ENCODE data around the gene PLOD1.

The PLOD1 gene

DNA sequence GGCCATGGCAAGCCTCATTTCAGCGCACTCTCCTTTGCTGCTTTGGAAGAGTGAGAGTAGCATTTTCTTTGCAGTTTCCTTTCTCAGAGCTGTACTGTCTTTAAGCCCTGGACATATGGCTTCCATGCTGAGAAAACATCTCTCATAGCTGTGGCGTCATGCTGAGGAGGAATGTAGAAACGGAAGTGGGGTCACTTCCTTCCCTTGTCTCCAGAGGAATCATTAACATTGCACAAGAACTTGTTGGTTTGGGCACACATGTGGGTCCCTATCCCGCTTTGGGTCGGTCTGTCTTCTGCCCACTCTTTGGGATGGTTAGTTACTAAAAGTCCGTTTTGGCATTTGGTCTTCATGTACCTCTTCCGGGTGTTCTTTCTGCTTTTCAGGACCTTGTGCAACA is 51.3 kb downstream of the PLOD1 start (continued):
- TF ChIP-seq, protein P1, sequence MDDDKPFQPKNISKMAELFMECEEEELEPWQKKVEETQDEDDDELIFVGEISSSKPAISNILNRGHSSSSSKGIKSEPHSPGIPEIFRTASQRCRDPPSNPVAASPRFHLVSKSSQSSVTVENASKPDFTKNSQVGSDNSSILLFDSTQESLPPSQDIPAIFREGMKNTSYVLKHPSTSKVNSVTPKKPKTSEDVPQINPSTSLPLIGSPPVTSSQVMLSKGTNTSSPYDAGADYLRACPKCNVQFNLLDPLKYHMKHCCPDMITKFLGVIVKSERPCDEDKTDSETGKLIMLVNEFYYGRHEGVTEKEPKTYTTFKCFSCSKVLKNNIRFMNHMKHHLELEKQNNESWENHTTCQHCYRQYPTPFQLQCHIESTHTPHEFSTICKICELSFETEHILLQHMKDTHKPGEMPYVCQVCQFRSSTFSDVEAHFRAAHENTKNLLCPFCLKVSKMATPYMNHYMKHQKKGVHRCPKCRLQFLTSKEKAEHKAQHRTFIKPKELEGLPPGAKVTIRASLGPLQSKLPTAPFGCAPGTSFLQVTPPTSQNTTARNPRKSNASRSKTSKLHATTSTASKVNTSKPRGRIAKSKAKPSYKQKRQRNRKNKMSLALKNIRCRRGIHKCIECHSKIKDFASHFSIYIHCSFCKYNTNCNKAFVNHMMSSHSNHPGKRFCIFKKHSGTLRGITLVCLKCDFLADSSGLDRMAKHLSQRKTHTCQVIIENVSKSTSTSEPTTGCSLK (tag by site-specific recombination; IDR thresholded peaks at IDR 0.05), result no peak

DNA sequence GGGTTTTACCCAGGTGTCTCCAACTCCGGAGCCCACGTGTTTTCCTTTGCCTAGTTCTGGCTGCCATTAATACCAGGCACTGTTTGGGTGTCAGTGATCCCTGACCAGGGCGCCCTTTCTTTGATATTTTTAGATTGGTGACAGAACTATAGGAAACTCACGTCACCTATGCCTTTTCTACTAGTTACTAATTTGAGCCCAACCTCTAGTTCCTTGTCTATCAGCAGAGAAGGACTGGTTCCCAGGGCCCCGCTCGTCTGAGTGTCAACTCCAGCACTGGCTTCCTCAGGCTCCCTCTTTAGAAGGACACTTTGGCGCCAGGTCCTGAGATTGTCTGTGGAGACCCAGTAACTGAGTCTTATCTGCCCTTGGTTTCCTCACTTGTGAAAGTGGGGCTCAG is 55.2 kb downstream of the PLOD1 start:
- POLR2A ChIA-PET, result no interaction called here
- TF ChIP-seq ZNF670 (tag by site-specific recombination; IDR thresholded peaks at IDR 0.05; ENCODE audit: low read depth) (no peak), PRDM1 (tag by site-specific recombination; IDR thresholded peaks at IDR 0.05) (no peak), ZNF114 (tag by site-specific recombination; IDR thresholded peaks at IDR 0.05) (no peak), ZNF621 (tag by site-specific recombination; IDR thresholded peaks at IDR 0.05) (no peak), SP3 (tag by site-specific recombination; IDR thresholded peaks at IDR 0.05) (no peak), ZNF792 (tag by site-specific recombination; IDR thresholded peaks at IDR 0.05) (no peak)
- TF ChIP-seq, protein P2, sequence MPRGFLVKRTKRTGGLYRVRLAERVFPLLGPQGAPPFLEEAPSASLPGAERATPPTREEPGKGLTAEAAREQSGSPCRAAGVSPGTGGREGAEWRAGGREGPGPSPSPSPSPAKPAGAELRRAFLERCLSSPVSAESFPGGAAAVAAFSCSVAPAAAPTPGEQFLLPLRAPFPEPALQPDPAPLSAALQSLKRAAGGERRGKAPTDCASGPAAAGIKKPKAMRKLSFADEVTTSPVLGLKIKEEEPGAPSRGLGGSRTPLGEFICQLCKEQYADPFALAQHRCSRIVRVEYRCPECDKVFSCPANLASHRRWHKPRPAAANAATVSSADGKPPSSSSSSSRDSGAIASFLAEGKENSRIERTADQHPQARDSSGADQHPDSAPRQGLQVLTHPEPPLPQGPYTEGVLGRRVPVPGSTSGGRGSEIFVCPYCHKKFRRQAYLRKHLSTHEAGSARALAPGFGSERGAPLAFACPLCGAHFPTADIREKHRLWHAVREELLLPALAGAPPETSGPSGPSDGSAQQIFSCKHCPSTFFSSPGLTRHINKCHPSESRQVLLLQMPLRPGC (tag by site-specific recombination; IDR thresholded peaks at IDR 0.05), result no peak
- TF ChIP-seq, protein P3, sequence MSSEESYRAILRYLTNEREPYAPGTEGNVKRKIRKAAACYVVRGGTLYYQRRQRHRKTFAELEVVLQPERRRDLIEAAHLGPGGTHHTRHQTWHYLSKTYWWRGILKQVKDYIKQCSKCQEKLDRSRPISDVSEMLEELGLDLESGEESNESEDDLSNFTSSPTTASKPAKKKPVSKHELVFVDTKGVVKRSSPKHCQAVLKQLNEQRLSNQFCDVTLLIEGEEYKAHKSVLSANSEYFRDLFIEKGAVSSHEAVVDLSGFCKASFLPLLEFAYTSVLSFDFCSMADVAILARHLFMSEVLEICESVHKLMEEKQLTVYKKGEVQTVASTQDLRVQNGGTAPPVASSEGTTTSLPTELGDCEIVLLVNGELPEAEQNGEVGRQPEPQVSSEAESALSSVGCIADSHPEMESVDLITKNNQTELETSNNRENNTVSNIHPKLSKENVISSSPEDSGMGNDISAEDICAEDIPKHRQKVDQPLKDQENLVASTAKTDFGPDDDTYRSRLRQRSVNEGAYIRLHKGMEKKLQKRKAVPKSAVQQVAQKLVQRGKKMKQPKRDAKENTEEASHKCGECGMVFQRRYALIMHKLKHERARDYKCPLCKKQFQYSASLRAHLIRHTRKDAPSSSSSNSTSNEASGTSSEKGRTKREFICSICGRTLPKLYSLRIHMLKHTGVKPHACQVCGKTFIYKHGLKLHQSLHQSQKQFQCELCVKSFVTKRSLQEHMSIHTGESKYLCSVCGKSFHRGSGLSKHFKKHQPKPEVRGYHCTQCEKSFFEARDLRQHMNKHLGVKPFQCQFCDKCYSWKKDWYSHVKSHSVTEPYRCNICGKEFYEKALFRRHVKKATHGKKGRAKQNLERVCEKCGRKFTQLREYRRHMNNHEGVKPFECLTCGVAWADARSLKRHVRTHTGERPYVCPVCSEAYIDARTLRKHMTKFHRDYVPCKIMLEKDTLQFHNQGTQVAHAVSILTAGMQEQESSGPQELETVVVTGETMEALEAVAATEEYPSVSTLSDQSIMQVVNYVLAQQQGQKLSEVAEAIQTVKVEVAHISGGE (tag by site-specific recombination; conservative IDR thresholded peaks at IDR 0.05; ENCODE audit: low read depth), result no peak
- Histone ChIP-seq H3K4me1 (ENCODE audit: control insufficient read depth, insufficient read depth, low read length) (no peaks in the 10 kb centered on the region), H3K36me3 (ENCODE audit: control insufficient read depth in 2 of 2, insufficient read depth in 1 of 2, low read length in 2 of 2) (peaks cover 28 to 88% of the 10 kb centered on the region in 2 experiments), H3K9me3 (ENCODE audit: control insufficient read depth, insufficient read depth, low read depth, low read length) (no peaks in the 10 kb centered on the region), H3K4me3 (ENCODE audit: low read depth, low read length) (no peak overlapping the region), H3K27ac (ENCODE audit: extremely low read depth, low read depth, low read length) (no peak overlapping the region)
- CTCF ChIA-PET, result no interaction called here

DNA sequence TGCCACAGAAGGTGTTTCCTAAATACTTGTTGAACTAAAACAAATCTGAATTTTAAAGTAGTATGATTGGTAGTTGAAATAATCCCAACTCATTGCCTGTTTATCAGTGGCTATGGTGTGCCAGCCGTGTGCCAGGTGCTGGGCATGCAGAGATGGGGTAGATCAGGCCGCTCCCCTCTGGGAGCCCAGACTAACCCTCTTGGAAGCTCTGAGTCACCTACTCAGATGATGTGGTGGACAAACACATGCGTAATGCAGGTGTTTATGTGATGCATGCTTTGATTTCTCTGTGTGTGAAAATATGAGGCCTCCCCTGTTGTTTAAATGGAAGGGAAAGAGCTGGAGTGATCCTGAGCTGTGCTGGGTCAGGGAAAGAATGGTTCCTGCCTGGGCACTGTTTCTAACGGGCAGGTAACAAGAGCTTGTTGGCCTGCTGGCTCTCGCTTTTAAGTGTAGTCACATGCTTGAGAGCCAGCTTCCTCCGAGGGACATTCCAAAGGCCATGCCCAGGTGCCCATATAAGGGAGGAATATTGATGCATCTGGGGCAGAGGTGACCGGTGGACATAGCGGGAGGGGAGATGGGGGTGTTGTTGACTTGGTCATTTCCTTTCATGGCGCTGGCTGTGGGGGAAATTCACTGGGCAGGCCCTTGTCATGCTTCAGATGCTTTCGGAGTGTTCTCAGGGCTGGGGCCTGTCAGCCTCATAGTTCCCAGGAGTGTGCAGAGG is 56.0 kb downstream of the PLOD1 start:
- H3K4me3 ChIP-seq (ENCODE audit: low read depth, low read length), result no peak overlapping the region
- CTCF ChIA-PET, result interaction anchor here (1.2 kb wide), 1 partner anchor 13 kb away, joined by 4 read pairs; no protein-coding TSS in a partner anchor
- TF ChIP-seq ZFP41 (tag by site-specific recombination; IDR thresholded peaks at IDR 0.05; ENCODE audit: borderline replicate concordance), result no peak
- TF ChIP-seq ZEB2 (tag by site-specific recombination; IDR thresholded peaks at IDR 0.05), result no peak
- no peak for TF ChIP-seq ZNF354C (tag by site-specific recombination; IDR thresholded peaks at IDR 0.05; ENCODE audit: borderline replicate concordance, low read depth)
- TF ChIP-seq, protein P4, sequence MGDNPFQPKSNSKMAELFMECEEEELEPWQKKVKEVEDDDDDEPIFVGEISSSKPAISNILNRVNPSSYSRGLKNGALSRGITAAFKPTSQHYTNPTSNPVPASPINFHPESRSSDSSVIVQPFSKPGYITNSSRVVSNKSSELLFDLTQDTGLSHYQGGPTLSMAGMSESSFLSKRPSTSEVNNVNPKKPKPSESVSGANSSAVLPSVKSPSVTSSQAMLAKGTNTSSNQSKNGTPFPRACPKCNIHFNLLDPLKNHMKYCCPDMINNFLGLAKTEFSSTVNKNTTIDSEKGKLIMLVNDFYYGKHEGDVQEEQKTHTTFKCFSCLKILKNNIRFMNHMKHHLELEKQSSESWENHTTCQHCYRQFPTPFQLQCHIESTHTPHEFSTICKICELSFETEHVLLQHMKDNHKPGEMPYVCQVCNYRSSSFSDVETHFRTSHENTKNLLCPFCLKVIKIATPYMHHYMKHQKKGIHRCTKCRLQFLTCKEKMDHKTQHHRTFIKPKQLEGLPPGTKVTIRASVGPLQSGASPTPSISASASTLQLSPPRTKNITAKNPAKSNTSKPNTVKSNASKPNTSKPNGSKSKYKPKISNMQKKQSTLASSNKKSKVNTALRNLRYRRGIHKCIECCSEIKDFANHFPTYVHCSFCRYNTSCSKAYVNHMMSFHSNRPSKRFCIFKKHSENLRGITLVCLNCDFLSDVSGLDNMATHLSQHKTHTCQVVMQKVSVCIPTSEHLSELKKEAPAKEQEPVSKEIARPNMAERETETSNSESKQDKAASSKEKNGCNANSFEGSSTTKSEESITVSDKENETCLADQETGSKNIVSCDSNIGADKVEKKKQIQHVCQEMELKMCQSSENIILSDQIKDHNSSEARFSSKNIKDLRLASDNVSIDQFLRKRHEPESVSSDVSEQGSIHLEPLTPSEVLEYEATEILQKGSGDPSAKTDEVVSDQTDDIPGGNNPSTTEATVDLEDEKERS (tag by site-specific recombination; IDR thresholded peaks at IDR 0.05), result no peak
- TF ChIP-seq, protein P5, sequence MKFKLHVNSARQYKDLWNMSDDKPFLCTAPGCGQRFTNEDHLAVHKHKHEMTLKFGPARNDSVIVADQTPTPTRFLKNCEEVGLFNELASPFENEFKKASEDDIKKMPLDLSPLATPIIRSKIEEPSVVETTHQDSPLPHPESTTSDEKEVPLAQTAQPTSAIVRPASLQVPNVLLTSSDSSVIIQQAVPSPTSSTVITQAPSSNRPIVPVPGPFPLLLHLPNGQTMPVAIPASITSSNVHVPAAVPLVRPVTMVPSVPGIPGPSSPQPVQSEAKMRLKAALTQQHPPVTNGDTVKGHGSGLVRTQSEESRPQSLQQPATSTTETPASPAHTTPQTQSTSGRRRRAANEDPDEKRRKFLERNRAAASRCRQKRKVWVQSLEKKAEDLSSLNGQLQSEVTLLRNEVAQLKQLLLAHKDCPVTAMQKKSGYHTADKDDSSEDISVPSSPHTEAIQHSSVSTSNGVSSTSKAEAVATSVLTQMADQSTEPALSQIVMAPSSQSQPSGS (tag by site-specific recombination; IDR thresholded peaks at IDR 0.05; ENCODE audit: low read depth), result no peak
- TF ChIP-seq HOXC10 (CRISPR knock-in tag; IDR thresholded peaks at IDR 0.05), result no peak
- TF ChIP-seq ZNF292 (tag by site-specific recombination; IDR thresholded peaks at IDR 0.05; ENCODE audit: borderline replicate concordance, low read depth), result no peak
- TF ChIP-seq ZNF654 (tag by site-specific recombination; IDR thresholded peaks at IDR 0.05; ENCODE audit: low read depth), result no peak
- no peak for TF ChIP-seq ZNF350 (tag by site-specific recombination; IDR thresholded peaks at IDR 0.05)
- TF ChIP-seq WT1 (tag by site-specific recombination; IDR thresholded peaks at IDR 0.05), result no peak
- no peak for TF ChIP-seq ZNF121 (tag by site-specific recombination; IDR thresholded peaks at IDR 0.05)

More for the DNA sequence above, 56.0 kb downstream of the PLOD1 start:
- Histone ChIP-seq H3K9me3 (ENCODE audit: control insufficient read depth, insufficient read depth, low read depth, low read length) (no peaks in the 10 kb centered on the region), H3K27ac (ENCODE audit: extremely low read depth, low read depth, low read length) (no peak overlapping the region), H3K4me1 (ENCODE audit: control insufficient read depth, insufficient read depth, low read length) (no peaks in the 10 kb centered on the region), H3K36me3 (ENCODE audit: control insufficient read depth in 2 of 2, insufficient read depth in 1 of 2, low read length in 2 of 2) (peaks cover 30 to 89% of the 10 kb centered on the region in 2 experiments)
- POLR2A ChIA-PET, result no interaction called here
